HG03108 (cell line): ENCODE results near the gene OR5V1.
"Not testable (repeated sequence)": the region's sequence is repeated elsewhere in the genome, so short reads cannot be mapped to it uniquely, and the experiment has no call there.

ENCODE experiments used
- ATAC-seq: cut with Tn5 transposase; IDR thresholded peaks from one replicate; pipeline ENCODE4 v1.9.1; 2021; ENCODE audit warnings: moderate library complexity; ENCODE audit not compliant: unreplicated experiment

Gene OR5V1

GRCh38 chr6:29368765-29369164 is at the start of gene OR5V1:
TSS of gene OR5V1 (minus strand) at chr6:29368865. CDS start at chr6:29356195, 12,670 bp downstream.
- ATAC-seq: no peak

- ATAC-seq: no peak
Observed at GRCh38 chr6:29414588-29414987, 45.9 kb upstream of the OR5V1 start, which contains the start of gene OR12D1. TSS of gene OR12D1 (plus strand) at chr6:29414928.

GRCh38 chr6:29403801-29404200 is 35.1 kb upstream of the OR5V1 start:
- ATAC-seq: no peak

GRCh38 chr6:29399525-29399924 is 30.9 kb upstream of the OR5V1 start:
- ATAC-seq: no peak

GRCh38 chr6:29395331-29395730 is 26.7 kb upstream of the OR5V1 start, which contains the start of gene OR12D2:
TSS of gene OR12D2 (plus strand) at chr6:29395631. CDS start at chr6:29396700, 1,069 bp downstream.
- ATAC-seq: no peak

- no peak for ATAC-seq
Observed at GRCh38 chr6:29388533-29388932, 19.9 kb upstream of the OR5V1 start.

- ATAC-seq: no peak
Observed at GRCh38 chr6:29376003-29376402, 7.3 kb upstream of the OR5V1 start.

- ATAC-seq: no peak
Observed at GRCh38 chr6:29375191-29375590, 6.5 kb upstream of the OR5V1 start, which contains the start of gene OR12D3. TSS of gene OR12D3 (minus strand) at chr6:29375291. CDS start at chr6:29375287, 4 bp downstream.

- ATAC-seq: no peak
Observed at GRCh38 chr6:29355603-29356002, 13.1 kb downstream of the OR5V1 start.

GRCh38 chr6:29354980-29355379 is 13.7 kb downstream of the OR5V1 start:
- ATAC-seq: no peak

GRCh38 chr6:29349348-29349747 is 19.3 kb downstream of the OR5V1 start:
- not testable (repeated sequence) for ATAC-seq

- no peak for ATAC-seq
Observed at GRCh38 chr6:29345380-29345779, 23.3 kb downstream of the OR5V1 start.

- no peak for ATAC-seq
Observed at GRCh38 chr6:29336269-29336668, 32.4 kb downstream of the OR5V1 start.

GRCh38 chr6:29332676-29333075 is 36.0 kb downstream of the OR5V1 start:
- no peak for ATAC-seq

GRCh38 chr6:29325777-29326176 is 42.9 kb downstream of the OR5V1 start:
- no peak for ATAC-seq

- not testable (repeated sequence) for ATAC-seq
Observed at GRCh38 chr6:29323332-29323731, 45.3 kb downstream of the OR5V1 start.

- ATAC-seq: no peak
Observed at GRCh38 chr6:29319931-29320330, 48.7 kb downstream of the OR5V1 start.
